GM23338 (cell line): ENCODE results near the gene PACSIN1. TPM values are rescaled to one million over a fixed set of nuclear protein-coding genes. Genes with fewer than 3 reads are reported as not detected.
A peak's percentile ranks its signal among the peaks of the same experiment; 100 is the strongest.

Experiments used
- ATAC-seq: fragments of 200-7000 bp; cut with Tn5 transposase; 3 replicates; pipeline ENCODE4 v1.9.1; 2020
- DNase-seq: peaks from one replicate; pipeline ENCODE4 v3.0.0-alpha.2; 2015; ENCODE audit warnings: low spot score
- H2AFZ ChIP-seq: fragments of 200-600 bp; sonication (generic); 2 replicates; pipeline ENCODE4 v1.8.0; 2016; ENCODE audit warnings: antibody characterized with exemption, mild to moderate bottlenecking, moderate library complexity
- H3F3A ChIP-seq: fragments of 200-600 bp; sonication (generic); replicated peaks from 2 replicates; pipeline ENCODE4 v1.8.0; 2017; ENCODE audit warnings: antibody characterized with exemption, mixed run types, low read depth
- H3K27ac ChIP-seq: fragments of 200-600 bp; sonication (generic); 2 replicates; pipeline ENCODE4 v1.6.1; 2016; ENCODE audit warnings: low read depth
- H3K27me3 ChIP-seq: fragments of 200-600 bp; sonication (generic); 2 replicates; pipeline ENCODE4 v1.8.0; 2016; ENCODE audit warnings: mild to moderate bottlenecking, mixed run types, moderate library complexity; ENCODE audit not compliant: insufficient read depth
- H3K36me3 ChIP-seq: fragments of 200-600 bp; sonication (generic); 2 replicates; pipeline ENCODE4 v1.8.0; 2016; ENCODE audit warnings: mild to moderate bottlenecking; ENCODE audit not compliant: insufficient read depth
- H3K4me1 ChIP-seq: fragments of 200-600 bp; sonication (generic); 2 replicates; pipeline ENCODE4 v1.8.0; 2016; ENCODE audit warnings: mild to moderate bottlenecking, moderate library complexity; ENCODE audit not compliant: insufficient read depth
- H3K4me2 ChIP-seq: fragments of 200-600 bp; sonication (generic); 2 replicates; pipeline ENCODE4 v1.7.1; 2017; ENCODE audit warnings: mixed run types
- H3K4me3 ChIP-seq: fragments of 200-600 bp; sonication (generic); 2 replicates; pipeline ENCODE4 v1.6.1; 2016; ENCODE audit warnings: mixed run types
- H3K79me2 ChIP-seq: fragments of 200-600 bp; sonication (generic); replicated peaks from 2 replicates; pipeline ENCODE4 v1.8.0; 2017; ENCODE audit warnings: mild to moderate bottlenecking; ENCODE audit not compliant: insufficient read depth
- H3K9me2 ChIP-seq: fragments of 200-600 bp; sonication (generic); 2 replicates; pipeline ENCODE4 v1.8.0; 2017; ENCODE audit not compliant: insufficient read depth
- H4K20me1 ChIP-seq: fragments of 200-600 bp; sonication (generic); replicated peaks from 2 replicates; pipeline ENCODE4 v1.8.0; 2017; ENCODE audit warnings: mild to moderate bottlenecking; ENCODE audit not compliant: insufficient read depth
- H3K27ac Mint-ChIP-seq: 2 replicates; pipeline ENCODE4 v1.8.0; 2020; ENCODE audit warnings: inconsistent platforms, mild to moderate bottlenecking, moderate library complexity, mixed read lengths
- H3K27me3 Mint-ChIP-seq: 3 replicates; pipeline ENCODE4 v1.8.0; 2022; ENCODE audit warnings: low read depth, mild to moderate bottlenecking, moderate library complexity, mixed read lengths, inconsistent platforms; ENCODE audit not compliant: insufficient read depth, poor library complexity
- H3K36me3 Mint-ChIP-seq: 3 replicates; pipeline ENCODE4 v1.8.0; 2021; ENCODE audit warnings: low read depth, mild to moderate bottlenecking, inconsistent platforms, moderate library complexity, mixed read lengths
- H3K4me1 Mint-ChIP-seq: 3 replicates; pipeline ENCODE4 v1.8.0; 2020; ENCODE audit warnings: mild to moderate bottlenecking, inconsistent platforms, mixed read lengths
- H3K4me3 Mint-ChIP-seq: 3 replicates; pipeline ENCODE4 v1.8.0; 2021; ENCODE audit warnings: moderate library complexity, mild to moderate bottlenecking, inconsistent platforms, mixed read lengths
- H3K9me3 Mint-ChIP-seq: 3 replicates; pipeline ENCODE4 v1.8.0; 2020; ENCODE audit warnings: moderate library complexity, mild to moderate bottlenecking, inconsistent platforms, mixed read lengths
- CTCF ChIP-seq, 2 experiments: fragments of 200-600 bp in 1 of 2; sonication (generic) in 1 of 2; conservative IDR thresholded peaks; 2 replicates each; pipeline versions ENCODE4 v1.5.1 to v1.6.1; 2016 to 2017; ENCODE audit warnings: antibody characterized with exemption in 2 of 2, low read depth in 2 of 2, mild to moderate bottlenecking in 2 of 2, moderate library complexity in 1 of 2
- EZH2phosphoT487 ChIP-seq: fragments of 200-600 bp; sonication (generic); IDR thresholded peaks from one replicate; pipeline ENCODE4 v1.8.1; 2018; ENCODE audit warnings: antibody characterized with exemption; ENCODE audit not compliant: unreplicated experiment
- NANOG ChIP-seq: IDR thresholded peaks from 2 replicates; pipeline ENCODE4 v1.6.1; 2016; ENCODE audit warnings: antibody characterized with exemption, borderline replicate concordance
- POLR2AphosphoS5 ChIP-seq: IDR thresholded peaks from 2 replicates; pipeline ENCODE4 v1.6.1; 2016; ENCODE audit warnings: antibody characterized with exemption, low read depth
- STAT1 ChIP-seq: IDR thresholded peaks from one replicate; pipeline ENCODE4 v1.6.1; 2016; ENCODE audit warnings: antibody characterized with exemption; ENCODE audit not compliant: unreplicated experiment
- ZNF462 ChIP-seq: fragments of 250-450 bp; sonication (Bioruptor Pico); IDR thresholded peaks from 2 replicates; pipeline ENCODE4 v1.5.0; 2020; ENCODE audit warnings: mild to moderate bottlenecking, moderate library complexity
- polyA plus RNA-seq: library from polyadenylated mRNA; unstranded; fragments of >200 nt; fragmentation: Nextera tagmentation; extraction: Ambion mirVana; gene quantifications from 2 replicates; pipeline ENCODE4 v1.2.1, GENCODE V29; 2016
- total RNA-seq: library from RNA; depleted of rRNA; stranded (reverse); fragments of >200 nt; shearing (Covaris generic); gene quantifications from 2 replicates; pipeline ENCODE4 v1.2.3, GENCODE V29; 2014

PACSIN1 gene
- total and polyA plus RNA-seq, 2 experiments from 2014 or later = 5.2 to 8.7 TPM

- TF ChIP-seq ZNF462 (CRISPR knock-in tag) (no peak), STAT1 (no peak), EZH2phosphoT487 (no peak), CTCF (conservative IDR thresholded peaks at IDR 0.05; ENCODE audit: low read depth in 2 of 2) (no peak)
These were observed 65.0 kb downstream of the PACSIN1 start (continued) for GRCh38 chr6:34530753-34531365.

GRCh38 chr6:34531580-34532201, 65.8 kb downstream of the PACSIN1 start:
- DNase-seq (peak; percentile 93), ATAC-seq (peak; percentile 82)
- no peak overlapping the region for H2AFZ ChIP-seq
- no peak overlapping the region for H3K27ac ChIP-seq
- no peaks in the 10 kb centered on the region for H4K20me1 ChIP-seq
- peak overlapping the region; percentile 33; the same call in 1 of the 2 replicates for H3K4me3 ChIP-seq
- Mint-ChIP-seq H3K4me1 (peaks cover 18% of the 10 kb centered on the region), H3K9me3 (no peaks in the 10 kb centered on the region; the same call in 2 of the 3 replicates), H3K36me3 (peaks cover 2% of the 10 kb centered on the region; the same call in 2 of the 3 replicates), H3K4me3 (peak overlapping the region; percentile 38; the same call in 2 of the 3 replicates), H3K27me3 (peaks cover 14% of the 10 kb centered on the region), H3K27ac (no peak overlapping the region)
- no peaks in the 10 kb centered on the region for H3K79me2 ChIP-seq
- H3K9me2 ChIP-seq = no peaks in the 10 kb centered on the region
- H3K36me3 ChIP-seq = no peaks in the 10 kb centered on the region
- H3K4me2 ChIP-seq = peak overlapping the region; percentile 55
- no peaks in the 10 kb centered on the region for H3K27me3 ChIP-seq
- H3K4me1 ChIP-seq = peaks cover 12% of the 10 kb centered on the region
- H3F3A ChIP-seq = no peaks in the 10 kb centered on the region
- TF ChIP-seq CTCF (conservative IDR thresholded peaks at IDR 0.05; ENCODE audit: low read depth in 2 of 2) (peak in 1 of 2 experiments; percentile 38; a peak in 2 of 4 replicates), NANOG (no peak), POLR2AphosphoS5 (peak; percentile 75)
